Neural progenitor cell (in vitro differentiated cells): ENCODE data around the gene GABBR1.

Experiments used
- EZH2 ChIP-seq: fragments of 200-600 bp; sonication (generic); IDR thresholded peaks from 2 replicates; pipeline ENCODE4 v1.6.1; 2017; ENCODE audit warnings: antibody characterized with exemption, mild to moderate bottlenecking, moderate library complexity
- EZH2phosphoT487 ChIP-seq: fragments of 200-600 bp; sonication (generic); IDR thresholded peaks from 2 replicates; pipeline ENCODE4 v1.6.1; 2017; ENCODE audit warnings: antibody characterized with exemption

GRCh38 chr6:29617782-29618554 is 15.0 kb downstream of the GABBR1 start:
- TF ChIP-seq EZH2phosphoT487 = no peak
- TF ChIP-seq EZH2 = no peak
